ENCODE measurements around the gene KANK2. TPM values are rescaled to one million over a fixed set of nuclear protein-coding genes. Genes with fewer than 3 reads are reported as not detected.
A peak's percentile ranks its signal among the peaks of the same experiment; 100 is the strongest.

Gene KANK2
- total and polyA plus RNA-seq, 8 donors, result 179 to 286 (median 254) TPM

- Histone ChIP-seq H3K36me3 (peaks cover 0 to 81% of the 10 kb centered on the region in 2 donors), H3K27ac (no peak overlapping the region), H3K27me3 (no peaks in the 10 kb centered on the region), H3K9me3 (peaks cover 0 to 8% of the 10 kb centered on the region in 2 donors), H3K4me1 (no peaks in the 10 kb centered on the region), H3K4me3 (no peak overlapping the region)
- TF ChIP-seq CTCF (IDR thresholded peaks at IDR 0.05), result no peak
- no peak for ATAC-seq
- no peak for DNase-seq
- intact Hi-C loops (cut with DNase I), result no loop called here
These were observed 23.8 kb upstream of the KANK2 start for GRCh38 chr19:11221082-11221598.

- no peak for TF ChIP-seq CTCF (IDR thresholded peaks at IDR 0.05)
- H3K9me3 ChIP-seq, result no peaks in the 10 kb centered on the region
- DNase-seq, result no peak
- no peaks in the 10 kb centered on the region for H3K27me3 ChIP-seq
- H3K4me3 ChIP-seq, result no peak overlapping the region
- peaks cover 0 to 68% of the 10 kb centered on the region in 2 donors for H3K36me3 ChIP-seq
- no peak overlapping the region for H3K27ac ChIP-seq
- H3K4me1 ChIP-seq, result no peaks in the 10 kb centered on the region
- intact Hi-C loops (cut with DNase I), result no loop called here
- no peak for ATAC-seq
These were observed 17.0 kb upstream of the KANK2 start for GRCh38 chr19:11214387-11214786.

- Histone ChIP-seq H3K27ac (no peak overlapping the region), H3K4me3 (no peak overlapping the region), H3K36me3 (peaks cover 0 to 65% of the 10 kb centered on the region in 2 donors), H3K9me3 (no peaks in the 10 kb centered on the region), H3K27me3 (no peaks in the 10 kb centered on the region), H3K4me1 (no peaks in the 10 kb centered on the region)
- no peak for DNase-seq
- no peak for TF ChIP-seq CTCF (IDR thresholded peaks at IDR 0.05)
- no peak for ATAC-seq
- intact Hi-C loops (cut with DNase I), result no loop called here
These were observed 13.2 kb upstream of the KANK2 start for GRCh38 chr19:11210656-11210928.

GRCh38 chr19:11209839-11210655 lies 12.7 kb upstream of the KANK2 start:
- TF ChIP-seq CTCF (IDR thresholded peaks at IDR 0.05), result no peak
- H3K9me3 ChIP-seq, result no peaks in the 10 kb centered on the region
- no peak overlapping the region for H3K4me3 ChIP-seq
- intact Hi-C loops (cut with DNase I), result loop anchor here in 1 of 2 donors (10.0 kb wide), 1 partner anchor 175 kb away; no protein-coding TSS in a partner anchor
- H3K36me3 ChIP-seq, result peaks cover 0 to 60% of the 10 kb centered on the region in 2 donors
- no peak overlapping the region for H3K27ac ChIP-seq
- ATAC-seq (no peak), DNase-seq (peak in 1 of 4 donors; percentile 34)
- no peaks in the 10 kb centered on the region for H3K4me1 ChIP-seq
- H3K27me3 ChIP-seq, result no peaks in the 10 kb centered on the region

DNA sequence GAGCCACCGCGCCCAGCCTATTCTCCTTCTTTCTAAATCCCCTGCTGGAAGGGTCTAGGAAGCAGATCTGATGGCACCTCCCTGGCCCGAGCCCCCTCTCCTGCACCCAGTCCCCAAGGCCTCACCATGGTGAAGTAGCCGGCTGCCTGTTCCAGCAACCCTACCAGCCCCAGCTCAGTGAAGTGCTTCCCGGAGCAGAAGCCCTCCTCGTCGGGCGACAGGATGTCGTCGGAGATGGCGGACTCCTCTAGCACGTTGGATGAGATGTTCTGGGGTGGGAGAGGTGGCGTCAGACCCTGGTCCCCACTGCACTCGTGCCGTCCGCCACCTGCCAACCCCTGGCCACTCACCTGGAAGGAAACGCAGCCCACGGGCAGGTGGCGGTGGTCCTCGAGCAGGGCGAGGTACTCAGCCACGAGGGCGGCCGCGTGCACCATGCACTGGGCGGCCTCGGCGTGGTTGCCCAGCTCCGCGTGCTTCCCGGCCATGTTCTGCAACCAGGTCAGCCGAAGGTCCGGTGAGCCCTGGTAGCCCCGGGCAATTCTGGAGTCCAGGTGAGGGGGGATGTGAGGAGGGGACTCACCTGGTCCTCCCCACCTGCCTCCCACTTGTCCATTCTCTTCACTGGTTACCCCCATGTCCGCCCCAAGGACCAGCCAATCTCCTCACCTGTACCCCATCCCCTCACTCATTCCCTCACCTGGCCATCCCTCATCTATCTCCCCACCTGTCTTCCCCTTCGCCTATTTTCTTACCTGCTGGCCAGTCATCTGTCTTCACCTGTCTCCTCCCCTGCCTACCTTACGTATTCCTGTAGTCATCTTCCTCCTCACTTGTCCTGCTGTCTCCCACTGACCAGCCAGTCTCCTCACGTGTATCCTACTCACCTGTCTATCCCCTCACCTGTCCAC lies 11.5 kb upstream of the KANK2 start:
- Histone ChIP-seq H3K4me3 (no peak overlapping the region), H3K27ac (no peak overlapping the region), H3K9me3 (no peaks in the 10 kb centered on the region), H3K36me3 (peaks cover 0 to 49% of the 10 kb centered on the region in 2 donors), H3K4me1 (peaks cover 0 to 10% of the 10 kb centered on the region in 2 donors), H3K27me3 (no peaks in the 10 kb centered on the region)
- intact Hi-C loops (cut with DNase I), result loop anchor here in 1 of 2 donors (10.0 kb wide), 1 partner anchor 174 kb away; no protein-coding TSS in a partner anchor
- peak in 2 of 4 donors; percentile 46 to 73 for DNase-seq
- TF ChIP-seq CTCF (IDR thresholded peaks at IDR 0.05), result no peak
- no peak for ATAC-seq
